CD4-positive, alpha-beta T cell treated with Interleukin-6 at 100 ng/mL for 8 hours (primary cell): Measurements from ENCODE around the gene KCP.
A peak's percentile ranks its signal among the peaks of the same experiment; 100 is the strongest.
"Not testable (repeated sequence)": the region's sequence is repeated elsewhere in the genome, so short reads cannot be mapped to it uniquely, and the experiment has no call there.

Experiments
- DNase-seq: peaks from one replicate; pipeline ENCODE4 v3.0.0-alpha.2; 2020; ENCODE audit warnings: mixed read lengths, low spot score

The KCP gene

DNA sequence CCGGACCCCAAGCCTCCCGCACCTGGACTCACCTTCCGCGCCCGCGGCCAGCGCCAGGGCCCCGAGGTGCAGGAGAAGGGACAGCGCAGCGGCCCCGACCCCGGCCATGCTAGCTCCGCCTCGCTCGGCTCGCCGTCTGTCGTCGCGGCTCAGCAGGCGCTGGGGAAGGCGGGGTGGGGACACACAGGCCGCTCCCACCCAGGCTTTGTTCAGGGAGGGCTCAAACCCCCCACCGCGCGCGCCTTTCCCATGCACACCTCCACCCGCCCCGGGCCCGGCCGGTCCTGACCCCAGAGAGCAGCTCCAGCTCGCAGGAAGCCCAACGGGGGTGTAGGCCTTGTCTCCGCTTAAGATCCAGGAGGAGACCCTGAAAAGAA lies at the start of gene KCP:
Gene KCP (minus strand): TSS at position 141 of the 377 bp plus-strand sequence. CDS start 33 bp downstream, at position 108.
- no peak for DNase-seq

- DNase-seq: no peak
These were observed 48.8 kb upstream of the KCP start for GRCh38 chr7:128959296-128959695.

DNA sequence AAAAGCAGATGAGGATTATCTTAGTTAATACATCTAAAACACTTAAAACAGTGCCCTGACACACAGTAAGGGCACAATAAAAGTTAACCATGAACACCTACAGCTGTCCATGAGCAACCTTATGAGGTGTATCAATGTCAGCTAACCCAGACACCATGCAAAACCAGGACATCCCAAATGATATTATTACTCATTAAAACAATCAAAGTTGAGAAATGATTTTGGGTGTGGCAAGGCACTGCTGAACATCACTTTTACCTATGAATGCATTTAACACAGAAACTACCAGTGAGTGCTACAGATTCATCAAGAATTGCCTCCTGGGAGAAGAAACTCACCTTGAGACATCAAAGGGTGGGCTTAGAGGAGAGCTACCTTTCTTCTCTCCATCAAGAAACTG lies 45.5 kb upstream of the KCP start:
- DNase-seq: no peak

GRCh38 chr7:128954830-128955802 lies 44.6 kb upstream of the KCP start:
- DNase-seq: no peak

DNA sequence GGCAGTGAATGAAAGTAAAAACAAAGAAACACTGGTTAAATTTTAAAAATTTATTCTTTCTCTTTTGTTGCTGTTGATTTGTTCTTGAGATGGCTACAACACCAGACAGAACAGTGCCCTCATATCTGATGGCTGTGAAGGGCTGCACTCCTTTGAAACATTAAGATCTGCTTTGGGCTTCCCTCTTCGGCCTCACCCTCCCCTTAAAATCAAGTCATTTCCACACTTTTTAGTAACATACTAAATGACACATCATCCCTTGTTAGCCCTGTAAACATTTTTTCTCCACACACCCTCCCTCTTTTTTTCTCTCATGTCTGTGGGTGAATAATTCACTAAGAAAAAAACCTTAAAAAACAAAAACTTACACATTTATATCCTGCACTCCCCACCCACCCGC lies 43.6 kb upstream of the KCP start:
- no peak for DNase-seq

- DNase-seq: no peak
These were observed 40.8 kb upstream of the KCP start for GRCh38 chr7:128951296-128951695.

- DNase-seq: no peak
These were observed 38.7 kb upstream of the KCP start for GRCh38 chr7:128948976-128949760.

DNA sequence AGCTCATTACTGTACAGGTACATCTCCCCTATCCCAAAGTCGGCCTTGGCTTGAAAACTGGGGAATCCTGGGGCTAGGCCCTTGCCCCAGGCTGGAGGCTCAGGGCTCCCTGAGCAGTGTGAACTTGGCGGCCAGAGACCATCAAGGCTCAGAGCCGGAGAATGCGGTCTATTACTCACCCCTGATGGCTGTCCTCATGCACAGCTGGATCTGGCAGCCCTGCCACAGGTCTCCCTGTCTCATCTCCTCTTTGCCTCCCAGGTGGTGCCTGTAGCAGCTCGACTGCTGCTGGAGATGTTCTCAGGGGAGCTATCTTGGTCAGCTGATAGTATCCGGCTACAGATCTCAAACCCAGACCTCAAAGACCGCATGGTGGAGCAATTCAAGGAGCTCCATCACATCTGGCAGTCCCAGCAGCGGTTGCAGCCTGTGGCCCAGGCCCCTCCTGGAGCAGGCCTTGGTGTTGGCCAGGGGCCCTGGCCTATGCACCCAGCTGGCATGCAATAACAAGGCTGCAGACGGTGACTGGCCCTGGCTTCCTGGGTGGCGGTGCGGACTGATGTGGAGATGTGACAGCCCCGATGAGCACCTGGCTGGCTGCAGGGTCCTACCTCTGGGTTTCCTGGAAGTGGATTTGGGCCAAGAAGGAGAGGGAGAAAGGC lies 37.9 kb upstream of the KCP start:
- DNase-seq: no peak

- no peak for DNase-seq
These were observed 37.3 kb upstream of the KCP start for GRCh38 chr7:128947854-128948253.

DNA sequence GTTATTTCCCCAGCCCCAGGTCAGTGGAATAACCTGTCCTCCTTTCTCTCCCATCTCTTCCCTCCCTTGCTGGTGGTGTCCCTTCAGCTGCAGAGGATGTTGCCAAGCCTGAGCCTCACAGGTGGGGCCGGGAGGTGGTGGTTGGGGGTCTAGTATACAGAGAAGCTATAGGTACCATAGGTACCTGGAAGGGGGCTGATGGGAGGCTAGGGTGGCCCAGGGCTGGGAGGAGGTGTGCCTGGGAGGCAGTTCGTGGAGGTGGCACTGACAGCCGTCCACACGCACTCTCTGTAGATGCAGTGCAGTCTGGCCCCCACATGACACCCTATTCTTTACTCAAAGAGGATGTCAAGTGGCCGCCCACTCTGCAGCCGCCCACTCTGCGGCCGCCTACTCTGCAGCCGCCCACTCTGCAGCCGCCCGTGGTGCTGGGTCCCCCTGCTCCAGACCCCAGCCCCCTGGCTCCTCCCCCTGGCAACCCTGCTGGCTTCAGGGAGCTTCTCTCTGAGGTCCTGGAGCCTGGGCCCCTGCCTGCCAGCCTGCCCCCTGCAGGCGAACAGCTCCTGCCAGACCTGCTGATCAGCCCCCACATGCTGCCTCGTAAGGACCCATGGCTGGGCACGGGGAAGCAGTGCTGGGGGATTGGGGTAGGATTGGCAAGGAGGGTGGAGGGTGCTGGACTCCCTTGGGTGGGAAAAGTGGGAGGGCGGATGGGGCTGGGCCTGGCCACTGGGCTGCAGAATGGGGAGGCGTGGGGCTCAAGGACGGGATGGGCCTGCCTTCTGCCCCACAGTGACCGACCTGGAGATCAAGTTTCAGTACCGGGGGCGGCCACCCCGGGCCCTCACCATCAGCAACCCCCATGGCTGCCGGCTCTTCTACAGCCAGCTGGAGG lies 36.7 kb upstream of the KCP start:
- no peak for DNase-seq

GRCh38 chr7:128945668-128946366 lies 35.3 kb upstream of the KCP start:
- DNase-seq: no peak

GRCh38 chr7:128944487-128945236 lies 34.2 kb upstream of the KCP start:
- DNase-seq: no peak

DNA sequence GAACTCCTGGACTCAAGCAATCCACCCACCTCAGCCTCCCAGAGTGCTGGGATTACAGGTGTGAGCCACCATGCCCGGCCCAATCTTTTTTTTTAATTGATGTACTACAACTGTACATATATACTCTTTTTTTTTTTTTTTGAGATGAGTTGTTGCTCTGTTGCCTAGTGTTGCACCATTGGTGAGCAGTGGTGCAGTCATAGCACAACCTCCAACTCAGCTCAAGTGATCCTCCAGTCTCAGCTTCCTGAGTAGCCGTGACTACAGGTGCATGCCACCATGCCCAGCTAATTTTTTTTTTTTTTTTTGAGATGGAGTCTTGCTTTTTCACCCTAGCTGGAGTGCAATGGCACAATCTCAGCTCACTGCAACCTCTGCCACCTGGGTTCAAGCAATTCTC lies 32.7 kb upstream of the KCP start:
- DNase-seq: not testable (repeated sequence)

DNA sequence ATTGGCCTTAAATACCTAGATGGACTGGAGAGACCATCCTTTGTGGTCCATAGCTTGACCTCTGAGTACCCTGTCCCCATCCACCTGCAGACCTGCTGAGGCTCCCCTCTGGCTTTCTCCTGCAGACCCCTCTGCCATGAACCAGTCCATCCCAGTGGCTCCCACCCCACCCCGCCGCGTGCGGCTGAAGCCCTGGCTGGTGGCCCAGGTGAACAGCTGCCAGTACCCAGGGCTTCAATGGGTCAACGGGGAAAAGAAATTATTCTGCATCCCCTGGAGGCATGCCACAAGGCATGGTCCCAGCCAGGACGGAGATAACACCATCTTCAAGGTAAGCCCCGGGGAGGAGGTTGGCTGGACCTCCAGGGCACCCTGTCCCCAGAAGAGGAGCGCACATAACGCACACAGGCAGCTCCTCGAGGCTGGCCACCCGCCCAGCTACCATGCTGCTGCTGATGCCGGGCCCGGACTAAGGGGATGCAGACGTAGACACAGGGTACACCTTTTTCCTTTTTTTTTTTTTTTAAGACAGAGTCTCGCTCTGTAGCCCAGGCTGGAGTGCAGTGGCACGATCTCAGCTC lies 31.5 kb upstream of the KCP start:
- no peak for DNase-seq

GRCh38 chr7:128941323-128941890 lies 30.9 kb upstream of the KCP start:
- DNase-seq: no peak

- peak; percentile 21 for DNase-seq
These were observed 30.2 kb upstream of the KCP start for GRCh38 chr7:128940494-128941322.

DNA sequence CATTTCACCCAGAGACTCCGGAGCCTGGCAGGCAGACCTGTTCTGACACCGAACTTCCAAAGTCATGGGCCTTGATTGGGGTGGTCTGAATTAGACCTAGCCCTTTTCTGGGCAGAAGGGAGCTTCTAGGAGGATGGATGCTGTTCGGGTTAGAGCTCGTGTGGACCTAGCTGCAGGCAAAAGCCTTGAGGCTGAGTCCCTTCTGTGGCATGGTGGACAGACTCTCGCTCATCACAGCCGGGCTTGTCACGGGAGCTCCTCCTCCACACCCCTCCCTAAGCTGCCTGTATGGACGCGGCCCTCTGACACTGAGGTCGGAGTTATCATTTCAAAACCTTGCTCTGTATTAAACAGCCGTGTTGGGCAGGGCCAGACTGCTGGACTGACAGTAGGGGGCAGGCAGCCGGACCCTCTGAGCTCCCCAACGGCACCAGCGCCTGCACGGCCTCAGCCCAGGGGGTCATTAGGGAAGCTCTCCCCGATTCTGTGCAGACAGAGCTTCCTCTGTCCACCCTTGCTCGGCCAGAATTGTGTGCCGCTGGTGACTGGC lies 29.4 kb upstream of the KCP start:
- DNase-seq: no peak
